Astrocyte of the spinal cord (primary cell): ENCODE data around the gene HIP1.

ENCODE experiments used
- DNase-seq: peaks from one replicate; pipeline ENCODE4 v3.0.0; 2011; ENCODE audit warnings: low read depth, low spot score
- H3K4me3 ChIP-seq: 2 replicates; pipeline ENCODE4 v1.5.1; 2011; ENCODE audit warnings: low read depth, mild to moderate bottlenecking, low read length, moderate library complexity
- CTCF ChIP-seq: IDR thresholded peaks from 2 replicates; pipeline ENCODE4 v1.5.1; 2012; ENCODE audit warnings: low read depth, mild to moderate bottlenecking, low read length, inconsistent platforms
- in situ Hi-C: cut with HindIII; loops from 2 replicates; pipeline ENCODE4 v1.10.0; 2017; ENCODE audit warnings: low sequenced_read_pairs

Gene HIP1

GRCh38 chr7:75628055-75628454 is 110.7 kb downstream of the HIP1 start:
- peak; percentile 29 for DNase-seq
- TF ChIP-seq CTCF, result no peak
- no peak overlapping the region for H3K4me3 ChIP-seq
- in situ Hi-C loops, result no loop called here

GRCh38 chr7:75626954-75627353 is 111.8 kb downstream of the HIP1 start:
- in situ Hi-C loops, result no loop called here
- no peak for TF ChIP-seq CTCF
- no peak overlapping the region for H3K4me3 ChIP-seq
- DNase-seq, result no peak

DNA sequence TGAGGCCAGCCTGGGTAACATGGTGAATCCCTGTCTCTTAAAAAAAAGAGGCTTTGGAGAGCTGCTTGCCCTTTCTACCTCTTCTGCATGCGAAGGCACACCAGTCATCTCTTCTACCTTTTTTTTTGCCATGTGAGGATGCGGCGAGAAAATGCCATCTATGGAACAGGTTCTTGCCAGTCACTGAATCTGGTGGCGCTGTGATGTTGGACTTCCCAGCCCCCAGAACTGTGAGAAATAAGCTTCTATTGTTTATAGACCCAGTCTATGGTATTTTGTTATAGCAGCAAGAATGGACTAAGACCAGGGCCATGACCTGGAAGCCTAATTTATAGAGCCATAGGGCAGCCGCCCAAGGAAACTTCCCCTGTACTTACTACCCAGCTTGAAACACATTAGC is 112.9 kb downstream of the HIP1 start:
- H3K4me3 ChIP-seq, result no peak overlapping the region
- in situ Hi-C loops, result no loop called here
- DNase-seq, result no peak
- TF ChIP-seq CTCF, result no peak

- peak; percentile 35 for DNase-seq
- H3K4me3 ChIP-seq, result no peak overlapping the region
- TF ChIP-seq CTCF, result no peak
- in situ Hi-C loops, result no loop called here
These were observed 114.5 kb downstream of the HIP1 start for GRCh38 chr7:75624134-75624832.

- no peak for DNase-seq
- no peak for TF ChIP-seq CTCF
- H3K4me3 ChIP-seq, result no peak overlapping the region
- in situ Hi-C loops, result no loop called here
These were observed 115.2 kb downstream of the HIP1 start for GRCh38 chr7:75623390-75624133.

GRCh38 chr7:75621124-75621523 is 117.6 kb downstream of the HIP1 start:
- no peak for TF ChIP-seq CTCF
- in situ Hi-C loops, result no loop called here
- H3K4me3 ChIP-seq, result no peak overlapping the region
- no peak for DNase-seq
